GM18519 (cell line): ENCODE results near the gene B3GNT7.
"Not testable (repeated sequence)": the region's sequence is repeated elsewhere in the genome, so short reads cannot be mapped to it uniquely, and the experiment has no call there.

Experiments used
- ATAC-seq: cut with Tn5 transposase; IDR thresholded peaks from one replicate; pipeline ENCODE4 v1.9.1; 2021; ENCODE audit warnings: mild to moderate bottlenecking, moderate library complexity; ENCODE audit not compliant: unreplicated experiment, low FRiP score

B3GNT7 gene

DNA sequence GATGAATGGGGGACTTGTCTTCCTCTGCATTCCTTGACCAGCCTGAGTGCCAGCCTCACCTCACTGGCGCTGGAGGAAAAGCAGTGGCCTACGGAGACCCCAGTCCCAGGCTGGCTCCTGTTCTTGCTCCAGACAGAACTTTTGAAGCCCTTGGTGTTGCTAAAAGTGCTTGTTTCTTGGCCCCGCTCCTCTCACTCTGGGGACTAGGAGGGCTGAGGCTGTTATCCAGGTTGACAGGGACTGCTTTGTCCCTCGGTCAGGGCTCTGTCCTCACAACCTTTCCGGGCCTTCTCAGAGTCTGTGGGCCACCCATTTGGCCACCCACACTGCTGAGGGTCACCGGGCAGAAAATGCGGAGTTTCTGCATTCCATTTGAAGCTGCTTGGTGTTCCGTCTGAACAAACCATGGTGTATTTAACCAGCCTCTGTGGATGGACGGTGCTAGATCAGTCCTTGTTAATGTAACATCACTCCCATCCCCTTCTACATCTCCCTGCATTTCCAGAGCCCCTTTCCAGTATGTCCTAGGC, 25.6 kb downstream of the B3GNT7 start:
- ATAC-seq = no peak

DNA sequence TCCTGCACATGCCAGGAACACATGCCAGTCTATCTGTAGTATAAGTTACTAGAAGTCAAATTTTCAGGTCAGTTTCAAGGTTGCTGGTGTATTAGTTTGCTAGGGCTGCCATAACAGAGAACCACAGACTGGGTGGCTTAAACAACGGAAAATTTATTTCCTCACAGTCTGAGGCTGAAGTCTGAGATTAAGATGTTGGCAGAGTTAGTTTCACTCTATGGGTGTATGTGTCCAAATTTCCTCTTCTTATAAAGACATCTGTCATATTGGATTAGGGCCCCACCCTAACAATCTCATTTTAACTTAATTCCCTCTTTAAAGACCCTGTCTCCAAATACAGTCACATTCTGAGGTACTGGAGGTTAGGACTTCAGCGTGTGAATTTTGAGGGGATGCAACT, 26.5 kb downstream of the B3GNT7 start:
- ATAC-seq = no peak

GRCh38 chr2:231423176-231423575, 27.7 kb downstream of the B3GNT7 start:
- ATAC-seq = no peak

DNA sequence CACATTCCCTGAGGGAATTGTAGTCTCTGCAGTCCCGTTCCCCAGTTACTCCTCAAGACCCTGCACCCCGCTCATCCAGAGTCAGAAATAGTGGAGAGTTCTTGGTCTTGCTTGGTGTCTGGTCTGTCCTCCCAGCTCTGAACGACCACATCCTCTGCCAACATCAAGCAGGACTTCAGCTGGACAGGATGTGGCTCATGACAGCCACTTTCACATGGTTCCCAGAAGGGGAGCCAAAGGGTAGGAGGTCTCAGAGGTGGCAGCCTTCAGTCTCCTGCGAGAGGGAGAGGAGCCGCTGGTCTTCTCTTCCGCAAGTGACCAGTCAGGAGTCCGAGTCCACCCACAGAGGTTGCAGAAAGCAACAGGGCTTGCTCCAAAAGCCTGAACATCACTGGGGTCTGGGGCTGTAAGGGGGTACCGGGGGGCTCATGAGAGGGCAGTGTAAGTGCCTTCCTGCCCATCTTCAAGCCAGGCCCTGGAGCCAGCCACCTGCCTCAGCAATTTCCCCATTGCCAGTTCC, 29.8 kb downstream of the B3GNT7 start:
- no peak for ATAC-seq

DNA sequence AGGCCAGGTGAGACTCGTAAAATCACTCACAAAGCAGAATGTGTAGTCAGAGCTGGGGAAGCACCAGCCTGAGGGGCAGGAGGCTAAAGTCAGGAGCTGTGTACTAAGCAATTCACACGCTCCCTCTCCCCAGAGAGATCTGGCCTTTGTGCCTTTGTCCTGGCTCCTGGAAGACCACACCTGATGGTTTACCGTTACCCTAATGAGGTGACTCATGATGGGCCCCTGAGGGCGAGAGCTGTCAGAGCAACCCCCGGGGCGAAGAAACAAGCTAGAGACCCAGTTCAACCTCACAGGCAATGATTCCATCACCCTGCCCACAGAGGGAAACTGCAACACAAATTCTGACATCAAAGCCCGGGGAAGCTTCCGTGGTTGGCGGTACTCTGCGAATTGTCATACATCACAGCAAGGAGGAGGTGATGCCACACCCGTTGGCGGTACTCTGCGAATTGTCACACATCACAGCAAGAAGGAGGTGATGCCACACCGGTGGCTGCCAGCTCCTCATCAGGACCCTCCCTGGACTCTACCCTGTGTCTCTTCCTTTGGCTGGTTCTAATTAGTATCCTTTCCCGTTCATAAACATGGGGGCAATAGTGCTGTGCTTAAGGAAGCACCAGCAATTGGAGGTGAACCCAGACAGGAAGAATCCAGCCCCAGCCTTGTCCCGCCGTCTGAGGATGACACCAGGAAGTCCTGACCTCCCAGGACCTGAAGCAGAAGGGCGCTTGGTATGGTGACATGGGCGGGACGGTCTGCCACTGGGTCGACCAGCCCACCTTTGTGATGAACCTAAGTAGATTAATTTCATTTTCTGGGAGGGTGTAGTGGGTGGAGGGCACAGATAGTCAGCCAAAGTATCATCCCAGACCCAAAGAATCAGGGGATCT, 30.5 kb downstream of the B3GNT7 start:
- no peak for ATAC-seq

DNA sequence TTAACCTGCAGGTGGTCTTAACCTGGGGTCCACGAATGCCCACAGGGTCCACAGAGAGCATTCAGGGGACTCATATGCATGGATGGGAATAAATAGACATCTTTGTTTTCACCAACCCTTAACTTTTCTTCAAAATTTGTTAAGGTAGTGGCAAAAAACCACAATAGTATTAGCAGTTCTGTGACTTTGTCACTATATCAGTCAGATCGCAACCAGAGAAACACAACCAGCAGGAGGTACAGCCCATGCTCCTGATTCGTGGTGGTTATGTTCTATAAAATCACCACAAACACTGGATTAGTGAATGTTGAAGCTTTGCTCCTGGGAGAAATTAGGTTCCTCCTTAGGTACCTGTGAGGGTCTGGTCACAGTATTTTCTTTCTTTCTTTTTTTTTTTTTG, 31.6 kb downstream of the B3GNT7 start:
- ATAC-seq = no peak

DNA sequence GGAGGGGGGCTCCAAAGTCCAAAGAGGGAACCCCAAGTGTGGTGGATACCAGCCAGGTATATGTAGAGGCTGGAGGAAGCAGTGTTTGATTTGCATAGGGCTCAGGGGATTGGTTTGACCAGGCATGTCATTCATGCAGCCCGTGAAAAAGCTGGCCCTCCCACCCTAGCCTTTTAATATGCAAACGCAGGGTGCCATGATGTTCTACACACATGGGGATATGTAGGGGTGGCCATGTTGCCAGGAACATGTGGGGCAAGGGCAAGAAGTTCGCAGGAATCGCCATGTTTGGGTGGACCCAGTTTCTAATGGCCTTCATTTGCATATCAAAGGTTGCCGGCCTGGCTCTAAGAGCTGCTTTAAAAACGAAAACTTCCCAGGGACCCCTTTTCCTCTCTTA, 33.6 kb downstream of the B3GNT7 start:
- no peak for ATAC-seq

DNA sequence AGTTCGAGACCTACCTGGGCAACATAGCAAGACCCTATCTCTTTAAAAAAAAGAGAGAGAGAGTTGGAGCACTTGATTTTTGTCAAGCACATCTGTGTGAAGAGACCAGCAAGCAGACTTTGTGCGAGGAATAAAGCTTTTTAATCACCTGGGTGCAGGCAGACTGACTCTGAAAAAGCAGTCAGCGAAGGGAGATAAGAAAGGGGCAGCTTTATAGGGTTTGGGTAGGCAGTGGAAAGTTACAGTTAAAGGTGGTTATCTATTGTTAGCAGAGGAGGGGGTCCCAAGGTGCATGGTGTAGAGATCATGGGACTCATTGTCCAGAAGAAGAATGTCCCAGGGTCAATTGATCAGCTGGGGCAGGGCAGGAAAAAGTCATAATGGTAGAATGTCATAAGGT, 34.4 kb downstream of the B3GNT7 start:
- ATAC-seq = no peak

- ATAC-seq = not testable (repeated sequence)
These were observed 34.9 kb downstream of the B3GNT7 start for GRCh38 chr2:231430437-231430836.

DNA sequence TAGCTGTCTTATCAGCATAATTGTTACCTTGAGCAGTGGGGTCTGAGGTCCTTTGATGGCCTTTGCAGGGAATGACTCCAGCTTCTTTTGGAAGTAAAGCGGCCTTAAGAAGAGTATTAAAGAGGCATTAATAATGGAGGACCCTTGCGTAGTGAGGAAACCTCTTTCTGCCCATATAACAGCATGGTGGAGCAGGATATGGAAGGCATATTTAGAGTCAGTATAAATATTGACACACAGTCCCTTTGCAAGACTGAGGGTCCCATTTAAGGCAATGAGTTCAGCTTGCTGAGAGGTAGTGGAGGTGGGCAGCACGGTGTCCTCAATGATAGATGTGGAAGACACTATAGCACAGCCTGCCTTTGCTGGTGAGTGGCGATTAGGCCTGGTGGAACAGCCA, 36.1 kb downstream of the B3GNT7 start:
- ATAC-seq = no peak

- no peak for ATAC-seq
These were observed 38.5 kb downstream of the B3GNT7 start for GRCh38 chr2:231433990-231434389.

DNA sequence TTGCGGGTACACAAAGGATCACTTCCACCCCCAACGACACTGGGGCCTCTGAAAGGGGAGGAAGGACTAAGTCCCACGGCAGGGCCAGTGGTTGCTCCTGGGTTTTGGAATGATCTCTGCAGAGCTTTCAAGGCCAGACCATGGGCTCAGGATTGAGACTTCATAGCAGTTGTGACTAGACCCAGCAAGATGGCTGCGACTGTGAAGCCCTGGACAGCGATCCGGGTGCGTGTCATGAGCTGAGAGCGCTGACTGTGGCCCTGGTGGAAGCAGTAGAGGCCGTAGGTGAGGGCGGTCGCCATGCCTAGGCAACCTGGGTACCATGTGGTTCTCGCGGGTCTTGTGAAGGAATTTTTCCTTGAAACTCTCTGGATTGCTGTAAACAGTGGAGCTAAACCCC, 41.4 kb downstream of the B3GNT7 start:
- no peak for ATAC-seq

DNA sequence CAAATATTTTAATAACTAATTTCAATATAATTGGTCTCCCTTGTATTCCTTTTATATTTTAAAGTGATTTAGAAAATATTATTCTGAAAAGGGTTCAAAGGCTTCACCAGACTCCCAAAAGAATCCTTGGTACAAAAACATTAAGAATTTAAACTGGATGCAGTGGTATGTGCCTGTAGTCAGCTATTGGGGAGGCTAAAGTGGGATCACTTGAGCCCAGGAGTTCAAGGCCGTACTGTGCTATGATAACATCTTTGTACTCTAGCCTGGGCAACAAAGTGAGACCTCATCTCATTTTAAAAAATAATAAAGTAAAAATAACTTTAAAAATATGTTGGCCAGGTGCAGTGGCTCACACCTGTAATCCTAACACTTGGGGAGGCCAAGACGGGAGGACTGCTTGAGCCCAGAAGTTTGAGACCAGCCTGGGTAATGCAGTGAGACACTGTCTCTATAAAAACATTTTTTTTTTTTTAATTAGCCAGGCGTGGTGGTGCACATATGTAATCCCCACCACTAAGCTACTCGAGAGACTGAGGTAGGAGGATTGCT, 54.1 kb downstream of the B3GNT7 start:
- ATAC-seq = no peak

GRCh38 chr2:231450548-231450989, 55.1 kb downstream of the B3GNT7 start:
- no peak for ATAC-seq
